Activated CD8-positive, alpha-beta memory T cell treated with anti-CD3 and anti-CD28 coated beads for 24 hours (primary cell): ENCODE results near the gene FOXL1.

Experiments used
- DNase-seq: peaks from one replicate; pipeline ENCODE4 v3.0.0-alpha.2; 2020

Gene FOXL1

DNA sequence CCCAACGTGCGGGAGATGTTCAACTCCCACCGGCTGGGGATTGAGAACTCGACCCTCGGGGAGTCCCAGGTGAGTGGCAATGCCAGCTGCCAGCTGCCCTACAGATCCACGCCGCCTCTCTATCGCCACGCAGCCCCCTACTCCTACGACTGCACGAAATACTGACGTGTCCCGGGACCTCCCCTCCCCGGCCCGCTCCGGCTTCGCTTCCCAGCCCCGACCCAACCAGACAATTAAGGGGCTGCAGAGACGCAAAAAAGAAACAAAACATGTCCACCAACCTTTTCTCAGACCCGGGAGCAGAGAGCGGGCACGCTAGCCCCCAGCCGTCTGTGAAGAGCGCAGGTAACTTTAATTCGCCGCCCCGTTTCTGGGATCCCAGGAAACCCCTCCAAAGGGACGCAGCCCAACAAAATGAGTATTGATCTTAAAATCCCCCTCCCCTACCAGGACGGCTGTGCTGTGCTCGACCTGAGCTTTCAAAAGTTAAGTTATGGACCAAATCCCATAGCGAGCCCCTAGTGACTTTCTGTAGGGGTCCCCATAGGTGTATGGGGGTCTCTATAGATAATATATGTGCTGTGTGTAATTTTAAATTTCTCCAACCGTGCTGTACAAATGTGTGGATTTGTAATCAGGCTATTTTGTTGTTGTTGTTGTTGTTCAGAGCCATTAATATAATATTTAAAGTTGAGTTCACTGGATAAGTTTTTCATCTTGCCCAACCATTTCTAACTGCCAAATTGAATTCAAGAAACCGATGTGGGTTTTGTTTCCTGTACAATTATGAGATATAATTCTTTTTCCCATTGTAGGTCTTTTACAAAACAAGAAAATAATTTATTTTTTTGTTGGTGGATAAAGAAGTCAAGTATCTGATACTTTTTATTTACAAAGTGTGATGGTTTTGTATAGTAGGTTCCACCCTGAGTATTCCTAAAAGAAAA, 9.4 kb upstream of the FOXL1 start:
- no peak for DNase-seq

DNA sequence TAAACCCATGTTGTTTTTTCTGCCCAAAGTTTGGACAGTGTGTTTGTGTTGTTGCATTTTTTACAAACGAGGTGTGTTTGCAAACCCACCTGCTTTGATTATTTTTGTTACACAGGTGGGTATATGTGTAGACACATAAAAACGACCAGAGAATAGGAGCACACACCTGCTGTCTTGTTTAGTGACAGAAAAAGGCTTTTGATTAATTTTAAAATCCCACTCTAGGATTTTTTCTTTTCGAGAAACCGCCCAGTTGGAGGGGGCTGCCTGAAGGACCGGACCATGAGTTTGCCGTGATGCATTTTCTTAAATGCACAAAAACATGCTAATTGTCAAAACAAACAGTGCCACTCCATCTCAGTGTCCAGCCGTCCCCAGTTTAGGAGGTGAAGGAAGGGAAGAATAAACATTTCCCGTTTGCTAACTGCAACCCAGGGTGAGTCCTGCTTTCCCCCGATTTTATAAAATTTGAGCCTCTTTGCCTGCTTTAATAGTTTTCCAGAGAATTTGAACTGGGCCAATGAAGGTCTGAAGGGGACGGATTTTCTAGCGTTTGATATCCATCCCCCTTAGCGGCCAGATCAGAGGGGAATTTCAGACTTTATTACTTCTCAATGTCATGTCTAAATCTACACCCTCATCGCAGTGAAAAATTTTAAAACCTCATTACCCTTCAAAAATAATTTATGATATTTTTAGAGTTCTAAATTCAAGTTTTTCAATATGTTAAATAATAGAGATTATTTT, 8.5 kb upstream of the FOXL1 start:
- DNase-seq, result no peak

DNA sequence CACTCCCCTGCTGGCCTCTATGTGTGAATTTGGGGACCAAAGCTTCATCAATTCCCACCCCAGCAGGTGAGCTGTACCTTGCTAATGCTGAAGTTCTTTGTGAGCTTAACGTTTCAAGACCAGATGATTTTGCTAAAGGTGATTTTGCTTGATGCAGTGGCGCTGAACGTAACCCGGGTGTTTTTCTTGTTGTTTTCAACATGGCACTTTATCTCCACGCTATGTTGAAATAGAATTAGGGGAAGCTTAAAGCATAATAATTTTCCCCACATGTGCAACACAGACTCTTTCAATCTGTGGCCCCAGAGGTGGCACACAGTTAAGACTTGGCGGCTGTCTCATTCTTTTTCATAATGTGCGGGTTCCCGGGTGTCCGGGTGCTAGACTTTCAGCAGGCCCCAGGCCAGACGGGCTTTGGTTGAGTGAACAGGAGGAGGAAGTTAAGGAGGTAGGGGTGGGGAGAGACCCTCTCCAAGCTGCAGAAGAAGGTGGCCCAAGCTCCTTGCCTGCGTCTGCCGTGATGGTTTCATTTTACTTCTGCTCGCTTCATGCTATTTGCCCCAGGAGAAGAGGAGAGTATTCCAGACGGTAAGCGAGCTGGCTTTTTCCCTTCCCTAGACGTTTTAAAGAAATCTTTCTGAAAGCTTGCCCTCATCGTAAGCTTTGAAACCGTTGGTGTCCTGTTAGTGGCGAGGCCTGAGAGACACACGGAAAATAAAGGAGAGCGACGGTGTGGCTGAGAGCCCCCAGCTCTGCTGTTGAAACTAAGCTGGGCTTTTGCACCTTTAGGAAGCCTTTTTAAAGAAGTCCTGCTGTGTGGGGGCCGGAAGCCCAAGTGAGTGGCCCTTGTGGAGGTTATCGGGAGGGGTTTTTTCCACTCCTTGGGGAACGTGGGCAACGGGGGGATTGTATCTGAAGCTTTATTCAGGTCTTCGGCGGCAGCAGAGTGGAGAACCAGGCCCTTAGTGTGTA, 7.5 kb upstream of the FOXL1 start:
- no peak for DNase-seq

DNA sequence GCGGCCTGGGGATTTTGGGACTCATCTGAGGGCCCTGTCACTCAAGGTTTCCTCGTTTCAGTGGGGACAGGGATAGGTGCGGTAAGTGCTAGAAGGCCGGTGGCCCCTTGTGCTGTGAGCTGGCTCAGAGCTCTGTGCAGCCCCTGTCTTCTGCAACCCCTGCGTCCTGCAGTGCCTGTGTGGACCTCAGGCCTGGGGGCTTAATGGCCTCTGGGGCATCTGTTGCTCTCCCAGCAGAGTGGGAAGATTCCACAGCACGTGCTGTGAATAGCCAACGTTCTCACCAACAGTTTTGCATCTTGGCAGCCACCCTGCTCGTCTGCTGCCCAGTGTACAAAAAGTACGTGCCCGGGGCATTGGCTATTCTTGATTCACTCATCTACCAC, 6.8 kb upstream of the FOXL1 start:
- no peak for DNase-seq

DNA sequence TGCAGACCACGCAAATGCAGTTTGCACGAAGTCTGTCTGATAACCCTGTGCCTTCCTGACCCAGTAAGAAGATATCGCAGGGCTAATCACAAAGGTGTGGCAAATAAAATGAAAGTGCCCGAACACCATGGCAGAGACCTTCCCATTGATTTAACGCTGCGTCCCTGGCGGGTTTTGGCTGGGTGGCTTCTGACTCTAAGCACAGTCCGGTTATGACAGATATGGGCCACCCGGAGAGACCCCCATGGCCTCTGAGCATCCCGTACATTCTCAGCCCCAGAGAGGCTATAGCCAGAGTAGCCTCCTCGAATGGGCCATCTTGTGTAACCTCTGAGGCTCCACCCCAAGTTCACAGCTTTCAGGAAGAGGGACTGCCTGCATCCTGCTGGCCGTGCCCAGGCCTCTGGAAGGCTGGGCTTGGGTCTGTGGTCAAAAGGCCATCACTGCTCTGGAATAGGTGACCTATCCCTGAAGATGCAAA, 6.3 kb upstream of the FOXL1 start:
- no peak for DNase-seq

DNA sequence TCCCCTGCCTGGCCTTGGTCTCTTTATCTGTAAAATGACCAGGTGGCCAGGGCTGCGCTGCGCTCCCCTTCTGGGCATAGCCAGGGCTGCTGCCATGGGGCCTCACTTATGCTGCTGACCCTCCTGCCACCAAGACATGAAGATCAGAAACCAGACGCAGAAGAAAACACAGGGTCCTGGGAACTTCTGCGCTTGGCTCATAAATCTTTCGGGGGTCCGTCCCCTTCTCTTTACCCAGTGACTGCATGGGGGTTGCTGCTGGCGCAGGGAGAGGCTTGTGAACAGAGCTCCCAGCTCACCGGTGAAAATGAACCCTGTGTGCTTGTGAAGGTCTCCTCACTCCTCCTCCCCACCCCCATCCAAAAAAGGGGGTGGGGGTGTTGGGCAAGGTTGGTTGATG, 5.7 kb upstream of the FOXL1 start:
- no peak for DNase-seq

DNA sequence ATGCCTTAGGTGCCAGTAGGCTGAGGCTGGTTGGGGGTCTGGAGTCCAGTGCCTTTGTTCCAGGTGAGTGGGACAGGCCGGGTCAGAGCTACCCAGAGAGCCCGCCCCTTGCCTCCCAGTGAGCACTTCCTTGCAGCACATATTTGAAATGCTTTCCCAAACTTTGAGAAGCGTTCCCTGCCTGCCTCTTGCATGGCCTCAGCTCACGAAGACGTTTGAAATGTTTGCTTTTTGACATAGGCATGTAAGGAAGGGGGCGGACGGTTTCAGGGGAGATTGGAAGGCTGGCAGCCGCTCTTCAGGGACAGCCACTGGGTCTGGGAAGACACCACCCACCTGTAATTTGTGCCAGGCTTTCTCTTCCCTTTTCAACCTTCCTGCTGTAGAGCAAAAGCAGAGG, 5.1 kb upstream of the FOXL1 start:
- no peak for DNase-seq

DNA sequence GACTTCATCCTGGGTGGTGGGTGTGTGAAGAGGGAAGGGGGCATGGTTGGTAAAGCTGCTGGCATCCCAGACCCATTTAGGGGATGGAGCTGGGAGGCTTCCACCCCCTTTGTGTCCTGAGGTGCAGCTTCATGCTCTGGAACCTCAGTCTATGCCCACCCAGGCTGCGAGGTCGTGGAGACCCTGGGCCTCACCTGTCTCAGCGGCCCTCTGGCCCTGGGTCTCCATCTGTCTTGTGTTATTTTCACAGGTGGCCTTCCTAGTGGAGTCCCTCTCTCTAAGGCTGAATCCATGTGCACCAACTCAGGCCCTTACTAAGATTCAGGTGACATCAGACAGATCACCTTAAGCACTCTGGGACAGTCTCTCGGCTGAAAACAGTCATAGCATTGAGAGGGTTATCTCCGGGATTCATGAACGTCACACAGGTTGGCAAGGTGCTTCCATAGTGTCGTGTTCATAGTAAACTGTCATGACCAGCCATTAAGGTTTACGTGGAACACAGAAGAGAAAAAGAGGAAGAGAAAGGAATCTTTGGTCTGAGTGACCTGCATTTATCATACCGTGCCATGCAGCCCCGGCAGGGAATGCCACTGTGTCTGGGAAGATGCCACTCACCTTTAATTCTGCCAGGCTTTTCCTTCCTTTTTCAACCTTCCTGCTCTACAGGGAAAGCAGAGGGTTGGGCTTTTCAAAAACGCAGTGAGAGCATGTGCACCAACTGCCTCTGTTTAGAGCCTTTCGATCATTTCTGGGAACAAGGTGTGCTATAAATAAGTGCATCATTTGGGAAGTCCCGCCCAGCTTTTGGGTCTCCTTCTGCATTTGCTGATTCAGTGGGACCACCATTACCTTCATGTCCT, 4.5 kb upstream of the FOXL1 start:
- DNase-seq, result no peak

DNA sequence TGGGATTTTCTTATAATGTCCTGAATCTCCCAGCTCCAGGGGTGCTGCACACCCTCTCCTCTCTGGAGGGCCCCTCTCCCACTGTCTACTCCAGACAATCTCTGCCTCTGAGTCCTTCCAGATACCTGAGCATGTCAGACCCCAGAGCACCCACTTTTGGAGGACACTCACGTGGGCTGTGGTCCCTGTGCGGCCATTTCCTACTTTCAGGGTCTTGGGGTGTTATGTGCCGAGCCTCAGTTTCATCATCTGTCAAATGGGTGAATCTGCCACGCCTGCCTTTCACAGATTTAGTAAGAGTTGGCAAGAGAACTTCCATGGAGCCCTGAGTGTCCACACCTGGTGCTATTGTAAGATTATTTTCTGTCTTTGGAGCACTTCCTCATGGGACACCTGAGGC, 3.7 kb upstream of the FOXL1 start:
- no peak for DNase-seq

DNA sequence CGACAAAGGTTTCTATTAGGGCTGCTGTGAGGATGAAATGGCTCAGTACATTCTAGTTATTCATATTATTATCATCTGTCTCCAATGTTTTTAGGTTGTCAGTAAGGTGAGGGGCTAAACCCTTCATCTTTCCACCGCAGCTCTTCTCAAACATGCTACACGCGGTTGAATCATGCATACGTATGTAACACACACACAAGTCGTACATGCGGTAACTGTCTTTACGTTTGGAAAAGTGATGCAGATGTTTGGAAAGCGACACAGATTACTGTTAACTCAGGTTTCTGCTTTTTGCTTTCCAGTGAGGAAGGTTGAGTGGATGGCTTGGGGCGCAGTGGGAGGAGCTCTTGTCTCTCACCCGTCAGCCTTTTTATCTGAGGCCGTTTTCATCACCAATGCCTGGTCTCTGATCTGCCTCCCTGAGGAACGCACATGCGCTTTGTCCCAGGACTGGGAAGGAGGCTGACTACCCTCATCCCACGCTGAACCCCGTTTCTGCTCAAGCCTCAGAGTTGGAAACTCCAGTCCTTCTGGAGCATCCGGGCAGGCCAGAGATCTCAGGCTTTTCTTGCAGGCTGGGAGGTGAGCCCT, 3.2 kb upstream of the FOXL1 start:
- no peak for DNase-seq

DNA sequence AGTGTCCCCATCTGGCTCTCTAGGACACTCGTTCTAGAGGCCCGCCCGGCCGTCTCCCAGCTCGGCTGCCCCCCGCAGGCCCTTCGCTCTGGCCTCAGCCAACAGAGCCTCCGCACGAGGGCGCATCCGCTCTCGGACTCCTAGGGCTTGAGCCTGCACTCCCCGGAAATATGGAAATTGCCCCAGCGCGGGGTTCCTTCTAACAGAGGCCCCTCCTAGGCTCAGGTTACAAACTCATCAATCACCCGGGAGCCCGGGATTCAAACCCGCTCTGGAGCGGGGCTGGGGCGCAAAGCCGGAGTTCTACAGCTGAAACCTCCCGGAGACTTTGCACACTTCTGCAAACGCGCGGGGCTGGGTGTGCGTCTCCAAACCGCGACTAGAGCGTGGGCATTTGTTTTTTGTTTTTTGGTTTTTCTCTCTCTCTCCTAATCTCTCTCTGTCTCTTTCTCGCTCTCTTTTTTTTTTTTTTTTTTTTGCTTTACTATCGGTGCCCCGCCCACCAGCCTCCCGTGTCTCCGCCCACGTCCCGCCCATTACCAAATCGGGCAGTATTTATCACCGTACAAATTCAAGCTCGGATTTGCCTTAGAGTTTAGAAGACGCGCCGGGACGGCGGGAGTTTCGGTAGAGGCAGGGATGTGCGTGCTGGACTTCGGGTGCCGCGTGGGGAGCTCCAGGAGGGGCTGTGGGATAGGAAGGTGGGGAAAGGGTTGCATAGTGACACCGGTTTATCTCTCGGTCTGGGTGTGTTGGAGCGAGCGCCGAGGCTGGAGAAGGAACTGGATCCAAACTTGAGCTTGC, 2.4 kb upstream of the FOXL1 start:
- peak; percentile 71 for DNase-seq

DNA sequence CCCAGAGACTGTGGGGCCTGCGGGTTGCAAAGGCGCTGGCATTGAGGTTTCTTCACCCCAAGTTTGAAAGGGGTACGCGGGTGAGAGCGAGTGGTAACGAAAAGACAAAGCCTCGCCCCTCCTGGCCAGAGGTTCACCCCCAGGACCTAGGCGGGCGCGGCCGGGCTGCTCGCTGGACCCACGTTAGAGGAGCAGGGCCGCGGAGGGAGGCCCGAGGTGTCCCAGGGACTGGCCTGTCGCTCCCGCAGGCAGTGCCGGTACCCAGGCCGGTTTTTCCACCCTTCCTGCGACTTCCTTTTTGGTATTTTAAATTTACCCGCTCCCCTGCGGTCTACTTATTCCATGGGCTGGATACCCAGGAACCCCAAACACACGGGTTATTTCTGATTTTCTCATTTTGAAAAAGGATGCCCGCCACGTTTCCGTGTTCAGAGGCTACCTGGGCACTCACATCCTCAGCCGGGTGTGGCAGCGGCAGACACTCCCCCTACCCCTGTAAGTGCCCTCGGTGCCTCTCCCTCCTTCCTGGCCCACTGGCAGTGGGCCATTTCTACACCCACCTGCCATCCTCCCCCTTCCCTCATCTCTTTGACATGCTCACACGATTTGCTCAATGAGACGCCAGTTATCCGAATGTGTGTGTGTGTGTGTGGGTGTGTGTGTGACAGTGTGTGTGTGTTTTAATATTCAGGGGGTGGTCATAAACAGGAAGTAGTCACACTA, 1.6 kb upstream of the FOXL1 start:
- DNase-seq, result no peak

DNA sequence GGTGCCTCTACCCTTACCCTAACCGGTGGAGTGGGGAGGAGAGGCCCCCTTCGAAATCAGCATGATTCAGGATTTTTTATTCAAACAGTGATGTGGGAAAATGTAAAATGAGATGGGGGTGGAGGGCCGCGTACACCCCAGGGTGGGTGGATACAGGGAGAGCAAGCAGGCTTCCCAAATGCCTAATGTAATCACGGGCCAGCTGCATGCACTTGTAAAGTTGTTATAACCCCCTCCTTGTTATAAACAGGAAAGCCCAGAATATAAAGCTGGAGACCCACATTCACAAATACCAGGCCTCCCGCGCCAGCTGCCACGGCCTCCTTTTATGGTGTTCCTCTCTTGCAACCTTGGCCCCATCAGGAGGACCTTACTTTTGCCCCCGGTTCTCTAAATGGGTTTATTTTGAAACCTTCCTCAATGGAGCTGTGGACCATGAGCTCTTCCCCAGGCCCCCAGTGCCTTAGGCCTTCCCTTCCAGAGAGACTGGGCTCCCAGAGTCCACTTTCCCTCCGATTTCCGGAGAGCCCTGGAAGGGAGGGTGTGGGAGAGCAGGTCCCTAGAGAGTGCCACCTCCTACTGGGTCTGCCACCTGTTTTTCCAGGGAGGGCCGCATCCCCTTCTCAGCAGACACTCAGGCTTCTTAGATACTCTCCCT, 906 bp upstream of the FOXL1 start:
- DNase-seq, result no peak

DNA sequence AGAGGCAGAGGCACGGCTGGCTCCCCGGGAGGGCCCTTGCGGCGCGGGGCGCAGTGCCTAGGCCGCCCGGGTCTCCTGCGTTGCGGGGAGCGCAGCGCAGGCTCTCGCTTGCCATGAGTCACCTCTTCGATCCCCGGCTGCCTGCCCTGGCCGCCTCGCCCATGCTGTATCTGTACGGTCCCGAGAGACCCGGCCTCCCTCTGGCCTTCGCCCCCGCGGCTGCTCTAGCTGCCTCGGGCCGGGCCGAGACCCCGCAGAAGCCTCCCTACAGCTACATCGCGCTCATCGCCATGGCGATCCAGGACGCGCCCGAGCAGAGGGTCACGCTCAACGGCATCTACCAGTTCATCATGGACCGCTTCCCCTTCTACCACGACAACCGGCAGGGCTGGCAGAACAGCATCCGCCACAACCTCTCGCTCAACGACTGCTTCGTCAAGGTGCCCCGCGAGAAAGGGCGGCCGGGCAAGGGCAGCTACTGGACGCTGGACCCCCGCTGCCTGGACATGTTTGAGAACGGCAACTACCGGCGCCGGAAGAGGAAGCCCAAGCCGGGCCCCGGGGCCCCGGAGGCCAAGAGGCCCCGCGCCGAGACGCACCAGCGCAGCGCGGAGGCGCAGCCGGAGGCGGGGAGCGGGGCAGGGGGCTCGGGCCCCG, 390 bp downstream of the FOXL1 start:
- no peak for DNase-seq

DNA sequence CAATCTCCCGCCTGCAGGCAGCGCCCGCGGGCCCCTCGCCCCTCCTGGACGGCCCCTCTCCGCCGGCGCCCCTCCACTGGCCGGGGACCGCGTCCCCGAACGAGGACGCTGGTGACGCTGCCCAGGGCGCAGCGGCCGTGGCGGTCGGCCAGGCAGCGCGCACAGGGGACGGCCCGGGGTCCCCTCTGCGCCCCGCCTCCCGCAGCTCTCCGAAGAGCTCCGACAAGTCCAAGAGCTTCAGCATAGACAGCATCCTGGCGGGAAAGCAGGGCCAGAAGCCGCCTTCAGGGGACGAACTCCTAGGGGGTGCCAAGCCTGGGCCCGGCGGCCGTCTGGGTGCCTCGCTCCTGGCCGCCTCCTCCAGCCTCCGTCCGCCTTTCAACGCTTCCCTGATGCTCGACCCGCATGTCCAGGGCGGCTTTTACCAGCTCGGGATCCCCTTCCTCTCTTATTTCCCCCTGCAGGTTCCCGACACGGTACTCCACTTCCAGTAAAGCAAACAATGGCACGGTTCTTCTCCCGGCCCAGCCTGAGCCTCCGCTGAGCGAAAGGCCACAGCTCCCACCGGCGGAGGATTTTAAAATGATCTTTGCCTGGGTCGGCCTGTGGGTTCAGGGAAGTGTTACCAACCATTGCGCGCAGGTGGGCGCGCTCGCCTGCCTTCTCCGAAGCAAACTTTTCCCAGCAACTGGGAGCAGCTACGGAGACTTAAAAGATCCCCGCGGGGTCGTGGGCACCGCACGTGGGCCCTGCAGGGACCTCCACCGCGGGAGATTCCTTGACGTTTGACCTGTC, 1.1 kb downstream of the FOXL1 start:
- no peak for DNase-seq

DNA sequence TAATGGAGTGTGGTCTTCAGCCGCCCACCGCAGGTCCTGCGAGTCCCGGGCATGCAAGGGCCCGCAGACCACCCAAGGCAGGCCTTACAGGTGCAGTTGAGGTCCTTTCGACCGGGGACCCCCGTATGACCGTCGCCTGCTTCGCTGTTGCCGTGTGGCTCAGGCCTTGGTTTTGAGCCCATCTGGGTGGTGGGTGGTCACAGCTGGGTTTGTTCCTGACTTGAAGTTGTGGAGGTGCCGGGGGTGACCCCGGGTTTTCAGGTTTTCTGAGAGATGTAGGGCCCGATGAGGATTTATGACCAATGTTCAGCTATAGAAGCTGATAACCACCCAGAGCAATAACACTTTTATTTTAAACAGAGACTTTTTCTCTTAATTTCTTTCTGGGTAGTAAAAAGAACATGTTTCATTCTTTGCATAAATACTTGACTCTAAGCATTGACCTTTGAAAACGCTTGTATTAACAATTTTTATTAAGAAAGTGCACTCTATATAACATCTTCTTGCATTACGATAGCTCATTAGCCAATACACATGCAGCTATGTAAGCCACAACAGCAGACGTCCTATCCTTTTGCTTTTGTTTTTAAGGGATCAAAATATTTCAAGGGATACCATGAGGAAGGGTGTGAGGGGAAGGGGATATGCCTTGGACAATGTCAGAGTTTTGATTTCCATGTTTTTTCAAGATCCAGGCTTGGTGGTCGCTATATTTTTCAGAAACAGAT, 1.9 kb downstream of the FOXL1 start:
- no peak for DNase-seq

DNA sequence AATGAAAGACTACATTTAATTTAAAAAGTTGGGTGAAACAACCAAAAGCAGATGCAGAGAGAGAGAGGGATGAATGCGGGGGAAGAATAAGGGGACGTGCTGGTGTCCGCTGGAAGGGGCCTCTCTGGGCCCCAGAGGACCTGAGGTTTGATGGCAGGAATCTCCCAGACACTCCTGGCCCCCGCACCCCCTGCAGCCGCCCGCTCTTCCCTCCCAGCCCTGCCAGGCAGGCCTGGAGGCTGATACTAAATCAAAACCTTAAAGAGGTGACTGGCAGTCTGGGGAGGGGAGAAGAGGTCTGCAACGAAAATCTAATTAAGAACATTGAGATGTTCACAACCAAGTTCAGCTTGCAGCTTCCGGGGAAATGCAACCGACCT, 2.4 kb downstream of the FOXL1 start:
- no peak for DNase-seq
